DMS153 (cell line): ENCODE results near the gene ACADL.
"Not testable (repeated sequence)": the region's sequence is repeated elsewhere in the genome, so short reads cannot be mapped to it uniquely, and the experiment has no call there.

ENCODE experiments used
- DNase-seq: peaks from one replicate; lab custom pipeline; 2025; lab: John Stamatoyannopoulos, UW

The ACADL gene

DNA sequence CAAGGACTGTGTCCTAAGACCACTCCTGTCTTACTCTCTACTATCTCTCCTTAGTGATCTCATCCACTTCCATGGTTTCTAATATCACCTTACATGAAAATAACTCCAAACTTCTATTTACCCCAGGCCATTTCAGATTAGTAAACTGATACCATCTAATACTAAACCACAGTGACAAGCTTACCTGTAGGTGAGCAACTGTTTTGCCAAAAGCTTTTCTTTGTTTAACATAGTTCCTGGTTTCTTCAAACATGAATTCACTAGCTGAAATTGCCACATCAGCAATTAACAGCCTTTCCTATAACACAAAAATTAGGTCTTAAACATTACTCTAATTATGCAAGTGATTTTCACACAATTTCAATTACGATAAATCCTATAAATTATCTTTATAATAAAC, 22.1 kb downstream of the ACADL start:
- DNase-seq: no peak

DNA sequence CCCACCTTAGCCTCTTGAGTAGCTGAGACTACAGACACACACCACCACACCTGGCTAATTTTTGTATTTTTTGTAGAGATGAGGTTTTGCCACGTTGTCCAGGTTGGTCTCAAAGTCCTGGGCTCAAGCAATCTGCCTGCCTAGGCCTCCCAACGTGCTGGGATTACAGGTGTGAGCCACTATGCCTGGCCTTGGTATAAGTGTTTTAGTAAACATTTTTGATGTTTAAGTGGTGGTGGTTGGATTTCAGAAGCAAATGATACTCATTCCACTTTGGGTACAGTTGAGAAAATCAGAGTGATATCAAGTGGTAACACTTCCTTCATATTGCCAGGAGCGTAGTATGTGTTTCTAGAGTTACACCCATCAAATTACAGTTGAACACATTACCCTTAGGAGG, 25.4 kb downstream of the ACADL start:
- DNase-seq: no peak

DNA sequence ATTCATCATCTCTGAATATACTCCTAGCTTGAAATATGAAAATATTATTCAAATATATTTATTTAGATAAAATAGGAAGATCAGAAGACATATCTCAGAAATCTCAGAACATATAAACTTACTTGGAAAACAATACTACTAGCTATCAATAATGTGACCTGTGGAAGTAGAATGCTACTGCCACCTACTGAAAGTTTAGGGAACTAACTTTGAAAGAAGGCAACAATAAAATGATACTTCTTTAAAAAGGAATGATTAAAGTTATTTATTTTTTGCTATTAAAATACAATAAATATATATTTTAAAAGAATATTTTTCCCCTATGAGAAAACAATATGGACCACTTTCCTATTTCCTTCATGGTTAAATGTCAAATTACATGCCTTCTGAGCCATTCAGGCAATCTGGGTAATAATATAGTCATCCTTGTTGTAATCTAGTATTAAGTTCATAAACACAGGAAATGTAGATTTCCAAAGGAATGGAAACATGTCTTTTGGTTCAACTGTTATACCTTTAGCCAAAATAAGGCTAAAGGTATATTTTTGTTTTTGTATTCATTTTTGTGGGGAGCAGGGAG, 26.0 kb downstream of the ACADL start:
- no peak for DNase-seq

DNA sequence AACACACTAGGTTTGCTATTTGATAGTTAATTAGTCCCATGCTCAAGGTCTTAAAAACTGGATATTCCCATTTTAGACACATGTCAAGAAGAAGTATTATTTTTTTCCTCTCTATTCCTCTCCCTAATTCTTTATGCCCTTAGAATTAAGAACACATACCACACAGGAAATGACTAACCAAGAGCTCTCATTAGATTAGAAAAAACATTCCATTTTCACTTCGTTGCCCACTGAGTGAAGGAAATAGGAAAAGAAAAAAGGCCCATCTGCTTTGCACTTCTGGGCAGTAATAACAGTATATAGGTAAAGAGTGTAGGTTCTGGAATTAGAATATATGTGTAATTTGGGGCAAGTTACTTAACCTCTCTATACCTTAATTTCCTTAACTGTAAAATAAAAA, 26.9 kb downstream of the ACADL start:
- DNase-seq: no peak

DNA sequence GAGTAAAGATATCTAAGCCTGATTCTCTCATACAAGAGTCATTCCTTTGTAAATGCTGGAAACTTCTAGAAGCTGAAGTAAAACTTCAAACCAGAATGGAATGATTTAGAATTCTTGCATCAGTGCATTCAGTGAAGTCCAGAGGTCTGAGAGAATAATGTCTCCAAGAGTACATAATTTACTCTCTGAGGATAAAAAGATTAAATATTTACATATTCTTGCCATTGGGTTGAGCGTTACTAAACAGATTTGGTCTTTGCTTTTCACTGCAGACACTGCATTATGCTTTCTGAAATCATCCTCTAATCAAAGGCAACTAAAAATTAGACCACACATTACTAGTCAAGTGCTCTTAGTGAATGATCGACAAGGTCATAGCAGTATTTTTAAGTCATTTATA, 27.5 kb downstream of the ACADL start:
- no peak for DNase-seq

DNA sequence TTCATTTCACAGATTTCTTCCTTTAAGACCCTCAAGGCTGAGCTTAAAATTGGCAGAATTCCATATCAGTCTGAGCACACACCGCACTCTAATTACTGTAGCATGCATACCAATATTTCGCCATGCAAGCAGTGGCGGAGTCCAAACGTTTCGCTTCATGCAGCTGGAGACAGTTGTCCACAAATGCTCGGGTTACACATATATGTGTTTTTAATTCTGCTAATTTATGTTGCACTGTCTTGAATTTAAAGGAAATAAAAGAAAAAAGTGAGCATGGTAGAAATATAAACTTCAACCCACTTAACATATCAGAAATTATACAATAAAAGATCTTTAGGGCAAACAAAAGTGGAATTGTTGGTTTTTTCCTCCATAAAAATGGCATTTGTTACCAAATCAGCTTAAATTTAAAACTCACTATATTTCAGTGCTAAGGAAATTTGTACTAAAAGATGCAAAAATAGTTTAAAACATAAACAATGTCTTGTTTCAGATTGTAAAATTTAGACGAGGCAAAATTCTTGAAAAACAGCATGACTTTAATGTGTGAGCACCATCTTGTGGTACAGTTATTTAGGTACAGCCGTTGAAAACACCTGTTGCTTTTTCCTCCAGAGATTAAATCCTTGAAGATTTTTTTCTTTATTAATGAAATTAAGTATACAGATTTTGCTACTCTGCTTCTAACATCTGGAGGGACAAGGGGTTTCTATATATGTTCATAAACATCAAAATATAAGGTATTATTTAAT, 30.0 kb downstream of the ACADL start:
- peak; percentile 19 for DNase-seq

DNA sequence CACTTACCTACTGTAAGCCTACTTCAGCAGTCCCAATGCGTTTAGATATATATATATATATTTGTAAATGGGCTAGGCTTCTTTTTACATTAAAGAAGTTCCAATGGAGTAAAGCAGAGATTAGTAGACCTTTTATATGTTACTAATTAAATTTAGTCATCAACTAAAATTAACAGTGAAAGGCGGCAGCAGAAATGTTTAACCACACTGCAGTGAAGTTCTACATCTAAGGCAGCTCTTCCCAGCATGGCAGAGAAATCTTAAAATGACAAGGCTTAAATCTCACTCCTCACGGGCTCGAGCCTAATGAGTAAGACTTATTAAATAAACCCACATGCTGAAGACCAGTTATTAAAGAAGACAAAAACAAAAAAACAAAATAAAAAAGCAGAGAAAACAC, 34.9 kb downstream of the ACADL start:
- no peak for DNase-seq

DNA sequence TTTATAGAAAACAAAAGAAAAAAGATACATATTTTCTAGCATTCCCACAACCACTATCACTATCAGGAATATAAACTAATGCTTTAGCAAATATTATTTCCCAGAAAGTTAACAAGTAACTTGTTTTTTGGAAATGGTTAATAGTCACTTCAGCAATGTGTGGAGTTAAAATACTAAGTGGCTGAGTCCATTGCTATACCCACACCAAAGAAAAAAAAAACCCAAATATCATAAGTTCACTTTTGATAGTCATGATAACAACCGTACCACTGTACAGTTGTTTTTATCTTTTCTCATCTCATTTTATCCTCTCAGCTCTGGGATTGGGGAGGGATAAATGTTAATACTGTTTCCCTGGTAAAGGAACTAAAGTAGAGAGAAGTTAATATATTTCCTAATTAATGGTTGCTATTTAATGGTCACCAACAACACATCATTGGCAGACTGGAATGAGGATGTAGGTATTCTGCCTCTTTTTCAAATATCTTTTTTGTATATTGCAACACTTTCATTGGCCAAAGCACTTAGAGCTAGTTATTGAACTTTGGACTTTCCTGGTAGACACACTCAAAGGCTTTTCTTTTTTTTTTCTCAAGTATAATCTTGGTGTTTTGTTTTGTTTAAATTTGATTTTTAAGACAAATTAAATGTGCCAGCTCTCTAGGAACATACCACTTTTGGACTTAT, 35.7 kb downstream of the ACADL start:
- DNase-seq: no peak

DNA sequence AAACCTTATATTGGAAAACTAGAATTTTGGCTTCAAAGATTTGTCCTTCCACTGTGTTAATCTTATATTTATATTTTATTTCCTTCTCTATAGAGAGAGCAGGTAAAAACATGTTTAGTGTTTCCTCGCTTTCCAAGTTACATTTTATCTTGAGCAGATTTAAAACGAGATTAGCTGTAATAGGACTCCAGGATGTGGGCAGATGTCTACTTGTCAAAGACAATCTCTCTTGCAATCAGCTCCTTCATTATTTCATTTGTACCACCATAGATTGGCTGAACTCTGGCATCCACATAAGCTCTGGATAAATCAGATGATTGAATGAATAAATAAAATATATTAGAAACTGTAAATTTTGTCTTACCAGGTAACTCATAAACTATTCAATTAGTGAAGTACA, 36.5 kb downstream of the ACADL start:
- no peak for DNase-seq

DNA sequence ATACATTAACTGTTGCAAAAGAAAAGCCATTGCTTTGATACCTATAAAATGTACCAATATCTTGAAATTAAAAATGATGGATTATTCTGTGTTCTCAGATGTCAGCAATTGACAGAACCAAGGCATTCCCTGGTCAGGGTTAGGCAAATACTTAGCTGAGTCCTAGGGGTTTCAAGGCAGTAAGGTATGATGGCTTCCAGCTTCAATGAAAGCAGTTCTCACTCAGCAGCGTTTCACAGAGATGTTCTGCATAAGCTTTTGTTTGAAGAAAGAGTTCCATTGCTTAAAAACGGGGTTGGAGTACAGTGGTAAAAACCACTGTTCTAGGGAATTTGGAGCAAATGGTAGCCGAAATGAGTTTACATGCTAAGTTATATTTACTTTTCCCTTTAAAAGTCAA, 37.1 kb downstream of the ACADL start:
- DNase-seq: no peak

DNA sequence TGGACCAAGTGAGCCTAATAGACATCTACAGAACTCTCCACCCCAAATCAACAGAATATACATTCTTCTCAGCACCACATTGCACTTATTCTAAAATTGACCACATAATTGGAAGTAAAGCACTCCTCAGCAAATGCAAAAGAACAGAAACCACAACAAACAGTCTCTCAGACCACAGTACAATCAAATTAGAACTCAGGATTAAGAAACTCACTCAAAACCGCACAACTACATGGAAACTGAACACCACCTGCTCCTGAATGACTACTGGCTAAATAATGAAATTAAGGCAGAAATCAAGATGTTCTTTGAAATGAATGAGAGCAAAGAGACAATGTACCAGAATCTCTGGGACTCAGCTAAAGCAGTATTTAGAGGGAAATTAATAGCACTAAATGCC, 41.3 kb downstream of the ACADL start:
- DNase-seq: not testable (repeated sequence)

DNA sequence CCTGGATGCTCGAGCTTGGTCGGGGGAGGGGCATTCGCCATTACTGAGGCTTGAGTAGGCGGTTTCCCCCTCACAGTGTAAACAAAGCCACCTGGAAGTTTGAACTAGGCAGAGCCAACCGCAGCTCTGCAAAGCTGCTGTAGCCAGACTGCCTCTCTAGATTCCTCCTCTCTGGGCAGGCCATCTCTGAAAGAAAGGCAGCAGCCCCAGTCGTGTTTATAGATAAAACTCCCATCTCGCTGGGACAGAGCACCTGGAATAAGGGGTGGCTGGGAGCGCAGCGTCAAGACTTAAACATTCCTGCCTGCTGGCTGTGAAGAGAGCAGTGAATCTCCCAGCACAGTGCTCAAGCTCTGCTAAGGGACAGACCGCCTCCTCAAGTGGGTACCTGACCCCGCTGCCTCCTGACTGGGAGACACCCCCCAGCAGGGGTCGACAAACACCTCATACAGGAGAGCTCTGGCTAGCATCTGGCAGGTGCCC, 43.6 kb downstream of the ACADL start:
- not testable (repeated sequence) for DNase-seq

DNA sequence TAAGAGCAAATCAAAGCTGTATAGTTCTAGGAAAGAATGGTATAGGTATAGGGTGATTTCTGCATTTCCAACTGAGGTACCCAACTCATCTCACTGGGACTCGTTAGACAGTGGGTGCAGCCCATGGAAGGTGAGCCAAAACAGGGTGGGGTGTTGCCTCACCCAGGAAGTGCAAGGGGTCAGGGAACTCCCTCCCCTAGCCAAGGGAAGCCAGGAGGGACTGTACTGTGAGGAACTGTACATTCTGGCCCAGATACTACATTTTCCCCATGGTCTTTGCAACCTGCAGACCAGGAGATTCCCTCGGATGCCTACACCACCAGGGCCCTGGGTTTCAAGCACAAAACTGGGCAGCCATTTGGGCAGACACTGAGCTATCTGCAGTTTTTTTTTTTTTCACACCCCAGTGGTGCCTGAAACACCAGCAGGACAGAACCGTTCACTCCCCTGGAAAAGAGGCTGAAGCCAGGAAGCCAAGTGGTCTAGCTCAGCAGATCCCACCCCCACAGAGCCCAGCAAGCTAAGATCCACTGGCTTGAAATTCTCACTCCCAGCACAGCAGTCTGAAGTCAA, 44.1 kb downstream of the ACADL start:
- not testable (repeated sequence) for DNase-seq

DNA sequence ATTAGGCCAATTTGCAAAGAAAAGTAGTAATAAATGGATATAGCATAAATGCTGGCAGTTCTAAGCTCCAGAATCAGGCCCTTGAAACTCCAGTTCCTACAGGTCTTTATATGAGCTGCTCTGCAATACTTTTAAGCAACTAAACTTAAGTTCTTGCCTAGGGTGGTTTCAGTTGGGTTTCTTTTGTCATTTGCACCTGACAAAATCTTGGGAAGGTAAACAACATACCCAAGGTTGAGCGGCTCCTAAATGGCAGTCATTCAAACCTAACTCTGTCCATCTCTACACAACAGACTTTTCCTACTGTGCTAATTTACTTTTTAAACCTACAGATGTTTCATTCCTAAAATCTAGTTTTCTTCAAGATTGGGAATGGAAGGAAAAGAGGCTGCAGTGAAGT, 44.8 kb downstream of the ACADL start:
- no peak for DNase-seq

DNA sequence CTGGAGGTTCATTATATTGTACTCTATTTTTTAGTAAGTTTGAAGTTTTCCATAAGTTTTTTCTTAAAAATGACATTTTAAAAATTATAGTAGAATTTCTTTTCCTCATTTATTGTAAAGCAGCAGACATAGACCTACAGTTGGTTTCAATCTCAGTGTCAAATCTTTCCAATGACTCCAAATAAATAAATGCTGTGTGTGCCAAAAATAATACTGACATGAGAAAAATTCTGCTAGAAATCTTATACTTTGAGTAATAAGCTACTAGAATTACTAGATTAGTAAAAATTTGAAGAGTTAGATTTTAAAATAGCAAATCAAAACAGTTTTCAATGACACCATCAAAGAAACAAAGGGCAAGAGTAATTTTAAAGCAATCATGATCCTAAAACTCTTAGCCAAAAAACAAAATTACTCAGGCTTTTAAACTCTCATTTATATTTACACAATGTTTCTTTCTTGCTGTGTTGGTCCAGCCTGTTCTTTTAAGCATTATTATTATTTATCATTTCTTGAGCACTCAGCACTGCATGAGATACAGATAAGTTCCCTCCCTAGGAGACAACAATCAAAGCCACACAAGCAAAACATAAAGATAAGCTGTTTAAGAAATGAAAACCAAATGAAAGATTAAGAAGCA, 45.8 kb downstream of the ACADL start:
- DNase-seq: no peak

DNA sequence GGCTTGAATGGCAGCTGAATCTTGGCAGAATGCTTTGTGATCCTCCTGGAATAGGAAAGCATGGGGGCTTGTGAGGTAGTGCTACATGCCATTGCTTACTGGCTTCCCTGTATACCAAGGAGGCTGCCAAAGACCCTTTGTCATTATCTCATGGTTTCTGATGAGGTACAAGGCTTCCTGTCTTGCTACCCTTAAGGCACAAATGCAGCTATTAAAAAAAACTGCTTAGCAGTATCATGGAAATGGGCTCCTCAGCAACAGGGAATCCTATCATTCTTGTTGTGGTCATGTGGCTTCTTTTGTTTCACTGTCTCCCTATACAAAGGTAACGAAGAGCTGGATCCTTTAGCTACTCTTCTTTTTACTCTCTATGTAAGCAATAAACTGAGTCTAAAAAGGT, 47.5 kb downstream of the ACADL start:
- DNase-seq: no peak

DNA sequence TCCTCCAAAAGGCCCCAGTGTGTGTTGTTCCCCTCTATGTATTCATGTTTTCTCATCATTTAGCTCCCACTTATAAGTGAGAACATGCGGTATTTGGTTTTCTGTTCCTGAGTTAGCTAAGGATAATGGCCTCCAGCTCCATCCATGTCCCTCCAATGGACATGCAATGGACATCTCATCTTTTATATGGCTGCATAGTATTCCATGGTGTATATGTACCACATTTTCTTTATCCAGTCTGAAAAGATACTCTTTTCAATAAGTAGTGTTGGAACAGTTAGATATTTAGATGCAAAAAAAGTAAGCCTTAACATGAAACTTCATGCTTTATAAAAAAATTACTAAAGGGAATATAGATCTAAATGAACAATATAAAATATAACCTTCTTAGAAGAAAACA, 48.1 kb downstream of the ACADL start:
- not testable (repeated sequence) for DNase-seq

DNA sequence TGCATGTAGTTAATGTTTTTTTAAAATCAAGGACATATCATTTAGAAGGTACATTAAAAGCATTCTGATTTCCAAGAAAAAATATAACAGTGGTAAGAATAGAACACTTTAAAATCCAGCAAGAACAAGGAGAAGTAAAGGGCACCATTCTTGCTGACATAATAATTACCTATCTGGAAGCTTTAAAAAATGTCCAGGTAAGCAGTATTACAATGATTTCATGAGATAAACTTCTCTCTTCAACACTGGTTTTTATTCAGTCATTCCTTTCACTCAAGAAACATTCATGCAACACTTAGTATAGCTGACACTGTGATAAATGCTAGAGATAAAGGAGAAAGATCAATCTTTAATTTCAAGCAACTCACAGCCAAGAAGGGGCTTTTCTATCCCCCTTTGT, 51.2 kb downstream of the ACADL start:
- DNase-seq: no peak

DNA sequence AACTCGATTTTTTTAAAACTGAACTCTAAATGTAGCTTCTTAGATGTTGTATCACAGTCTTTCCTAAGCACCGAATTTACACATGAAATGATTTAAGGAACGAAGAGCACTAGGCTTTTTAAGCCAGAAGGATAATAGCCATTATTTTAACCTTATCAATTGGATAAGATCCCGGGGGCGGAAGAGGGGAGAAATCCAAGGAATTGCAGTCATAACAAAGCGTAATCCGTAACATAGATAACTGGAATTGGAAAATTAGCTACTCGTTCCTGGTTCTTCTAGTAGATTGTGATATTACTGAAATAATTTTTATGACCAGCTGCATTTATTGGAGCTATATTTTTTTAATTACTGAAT, 53.0 kb downstream of the ACADL start:
- no peak for DNase-seq

DNA sequence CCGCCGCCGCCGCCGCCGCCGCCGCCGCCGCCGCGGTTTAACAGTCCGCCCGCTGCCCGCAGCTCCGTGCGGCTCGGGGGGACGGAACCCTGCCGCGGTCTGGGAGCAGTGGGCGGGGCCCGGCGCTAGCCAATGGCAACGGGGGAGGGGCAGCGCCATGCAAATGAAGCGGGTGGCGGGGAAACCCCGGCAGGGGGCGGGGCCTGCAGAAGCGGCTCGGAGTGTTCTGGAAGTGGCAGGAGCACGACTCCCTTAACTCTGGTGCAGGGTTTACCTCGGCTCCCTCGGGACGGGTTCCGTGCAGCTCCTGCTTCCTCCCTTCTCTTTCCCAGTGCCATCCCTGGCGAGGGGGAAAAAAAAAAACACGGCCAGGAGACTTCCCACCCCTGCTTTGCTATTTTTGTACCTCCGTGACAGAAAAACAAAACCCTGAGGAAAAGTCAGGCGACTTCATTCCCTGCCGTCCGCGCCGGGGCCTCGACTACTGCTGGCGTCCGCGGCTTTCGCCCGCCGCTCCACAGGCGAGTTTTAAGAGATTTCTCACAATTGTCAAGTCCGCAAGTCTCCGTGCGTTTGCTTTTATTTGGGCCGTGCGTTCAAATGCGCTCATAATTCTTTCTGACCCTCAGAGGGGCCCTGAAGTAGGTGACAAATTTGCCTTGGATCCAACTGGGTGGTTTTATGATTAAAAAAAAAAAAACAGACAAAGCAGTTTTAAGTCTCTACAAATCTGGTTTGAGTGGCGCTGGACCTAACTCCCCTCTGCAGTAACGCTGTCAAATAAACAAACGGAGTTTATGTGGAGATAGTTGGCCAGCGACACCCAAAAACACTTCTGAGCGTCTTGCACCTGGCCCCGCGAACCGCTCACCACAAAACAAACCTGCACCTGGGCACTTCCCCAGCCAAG, 53.7 kb downstream of the ACADL start, which contains the start of gene KANSL1L:
TSS of gene KANSL1L (minus strand) at position 101 of the 910 bp plus-strand sequence. CDS start 16,827 bp downstream, outside the sequence.
- DNase-seq: peak; percentile 93
